HepG2 (cell line): ENCODE data around the gene CKS1B. TPM values are rescaled to one million over a fixed set of nuclear protein-coding genes. Genes with fewer than 3 reads are reported as not detected.

Experiments
- ATF1 ChIP-seq: IDR thresholded peaks from 2 replicates; pipeline ENCODE4 v1.6.1; 2016; ENCODE audit warnings: mild to moderate bottlenecking, control low read depth
- HNF4A ChIP-seq: sonication (generic); formaldehyde crosslinking; IDR thresholded peaks from 2 replicates; pipeline ENCODE4 v1.4.0; 2020; ENCODE audit warnings: missing genetic modification reagents
- HNRNPL ChIP-seq: fragments of 200-400 bp; formaldehyde crosslinking; IDR thresholded peaks from 2 replicates; pipeline ENCODE4 v1.6.1; 2017; ENCODE audit warnings: mild to moderate bottlenecking, low read depth, low read length
- KLF9 ChIP-seq: IDR thresholded peaks from 2 replicates; pipeline ENCODE4 v1.6.1; 2016; ENCODE audit warnings: low read depth
- MTA1 ChIP-seq: sonication (generic); formaldehyde crosslinking; IDR thresholded peaks from 2 replicates; pipeline ENCODE4 v1.4.0; 2020; ENCODE audit warnings: missing genetic modification reagents, mild to moderate bottlenecking, borderline replicate concordance
- NFKBIZ ChIP-seq: IDR thresholded peaks from 2 replicates; pipeline ENCODE4 v1.6.1; 2018; ENCODE audit warnings: missing genetic modification reagents, missing compliant biosample characterization
- SALL1 ChIP-seq: sonication (generic); formaldehyde crosslinking; IDR thresholded peaks from 2 replicates; pipeline ENCODE4 v1.8.0; 2022; ENCODE audit warnings: mild to moderate bottlenecking, missing genetic modification reagents
- YEATS2 ChIP-seq: sonication (generic); formaldehyde crosslinking; IDR thresholded peaks from 2 replicates; pipeline ENCODE4 v1.4.0; 2020; ENCODE audit warnings: missing genetic modification reagents, borderline replicate concordance
- ZKSCAN5 ChIP-seq: sonication (generic); formaldehyde crosslinking; IDR thresholded peaks from 2 replicates; pipeline ENCODE4 v1.5.1; 2020; ENCODE audit warnings: mild to moderate bottlenecking, missing genetic modification reagents
- ZNF124 ChIP-seq: sonication (generic); formaldehyde crosslinking; IDR thresholded peaks from 2 replicates; pipeline ENCODE4 v1.4.0; 2020; ENCODE audit warnings: missing genetic modification reagents
- ZNF343 ChIP-seq: sonication (generic); formaldehyde crosslinking; IDR thresholded peaks from 2 replicates; pipeline ENCODE4 v1.4.0; 2020; ENCODE audit warnings: mild to moderate bottlenecking, missing genetic modification reagents
- ZNF550 ChIP-seq: sonication (generic); formaldehyde crosslinking; IDR thresholded peaks from 2 replicates; pipeline ENCODE4 v1.4.0; 2020; ENCODE audit warnings: mild to moderate bottlenecking, missing genetic modification reagents, borderline replicate concordance
- ZNF644 ChIP-seq: IDR thresholded peaks from 2 replicates; pipeline ENCODE4 v1.6.1; 2016; ENCODE audit warnings: low read depth
- ZNF7 ChIP-seq: IDR thresholded peaks from 2 replicates; pipeline ENCODE4 v1.6.1; 2016; ENCODE audit warnings: missing biosample characterization, missing genetic modification reagents
- ZNF780A ChIP-seq: sonication (generic); formaldehyde crosslinking; IDR thresholded peaks from 2 replicates; pipeline ENCODE4 v1.8.0; 2022; ENCODE audit warnings: mild to moderate bottlenecking, missing genetic modification reagents, moderate library complexity
- ZSCAN21 ChIP-seq: sonication (generic); formaldehyde crosslinking; IDR thresholded peaks from 2 replicates; pipeline ENCODE4 v1.8.0; 2022; ENCODE audit warnings: mild to moderate bottlenecking, missing genetic modification reagents, moderate library complexity, borderline replicate concordance
- polyA plus RNA-seq, 8 experiments: library from polyadenylated mRNA; depleted of rRNA in 3 of 8; stranded (reverse) in 7 of 8; unstranded in 1 of 8; fragments of >200 nt; fragmentation: Illumina TruSeq in 4 of 8; extraction: Trizol in 4 of 8; gene quantifications; 2 replicates each; pipeline versions ENCODE4 v1.2.1 to v1.2.3, GENCODE V29; 2011 to 2016; ENCODE audit warnings: low read depth in 4 of 8, missing spikeins in 1 of 8, mixed read lengths in 1 of 8; ENCODE audit not compliant: insufficient read depth in 1 of 8
- total RNA-seq, 5 experiments: library from RNA; depleted of rRNA; stranded (reverse); fragments of >200 nt; fragmentation: Illumina TruSeq; extraction: Trizol; gene quantifications; 2 replicates each; pipeline ENCODE4 v1.2.3, GENCODE V29; 2016; ENCODE audit warnings: low read depth in 1 of 5
- TF ChIP-seq, protein P1 (sequence below): sonication (generic); formaldehyde crosslinking; conservative IDR thresholded peaks from 2 replicates; pipeline ENCODE4 v1.8.0; 2022; ENCODE audit warnings: low read depth, missing genetic modification reagents
- TF ChIP-seq, protein P2 (sequence below): sonication (generic); formaldehyde crosslinking; conservative IDR thresholded peaks from 2 replicates; pipeline ENCODE4 v1.4.0; 2020; ENCODE audit warnings: missing genetic modification reagents
- TF ChIP-seq, protein P3 (sequence below): sonication (generic); formaldehyde crosslinking; IDR thresholded peaks from 2 replicates; pipeline ENCODE4 v1.5.0; 2020; ENCODE audit warnings: mild to moderate bottlenecking, missing genetic modification reagents
- TF ChIP-seq, protein P4 (sequence below): sonication (generic); formaldehyde crosslinking; IDR thresholded peaks from 2 replicates; pipeline ENCODE4 v1.9.0; 2022; ENCODE audit warnings: low read depth, missing genetic modification reagents
- TF ChIP-seq, protein P5 (sequence below), 2 experiments: fragments of 450-650 bp in 1 of 2; sonication (generic) in 1 of 2; formaldehyde crosslinking; IDR thresholded peaks; 2 replicates each; pipeline versions ENCODE4 v1.5.0 to v1.8.0; 2020 to 2022; ENCODE audit warnings: mild to moderate bottlenecking in 1 of 2, missing genetic modification reagents in 1 of 2

CKS1B gene
- total and polyA plus RNA-seq, 2 of the 13 experiments (the other 11 are each of a cell fraction or from before 2014, with no cell fraction given), result 217 to 222 TPM

DNA sequence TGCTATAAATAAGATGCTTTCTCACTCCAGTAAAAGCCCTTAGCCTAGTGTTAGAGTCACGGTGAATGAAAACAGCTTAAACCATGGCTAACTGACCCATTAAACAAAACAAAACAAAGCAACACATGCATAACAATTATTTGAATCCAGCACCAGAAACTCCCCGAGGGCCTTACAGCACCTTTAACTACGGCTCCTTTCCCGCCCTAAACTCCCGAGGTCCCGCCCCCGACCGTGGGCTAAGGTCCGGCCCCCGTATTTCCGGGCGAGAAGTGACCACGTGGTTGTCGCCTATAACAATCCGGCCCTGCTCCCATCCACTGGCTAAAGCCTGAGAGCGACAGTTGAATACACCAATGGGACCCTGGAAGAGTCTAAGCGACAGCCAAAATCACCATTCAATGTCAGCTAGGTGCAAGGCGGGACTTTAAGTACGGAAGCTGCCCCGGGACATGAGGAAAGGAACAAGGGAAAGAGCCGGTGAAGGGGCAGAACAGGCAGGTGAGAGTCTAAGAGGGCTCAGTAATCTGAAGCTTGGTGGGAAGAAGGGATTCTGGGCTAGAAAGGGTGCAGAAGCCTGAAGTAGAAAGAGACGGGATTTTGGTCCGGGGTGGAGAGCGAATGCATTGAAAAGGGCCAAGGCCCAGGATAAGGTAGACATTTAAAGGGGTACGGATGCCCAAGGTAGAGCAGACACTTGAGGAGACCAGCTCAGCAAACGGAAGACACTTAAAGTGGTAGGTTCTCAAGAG, 8.6 kb downstream of the CKS1B start, which contains the start of gene FLAD1 (continued):
- TF ChIP-seq ZNF124 (CRISPR knock-in tag) (peak; percentile 74; the same call in 1 of the 2 replicates), ZKSCAN5 (CRISPR knock-in tag) (no peak), KLF9 (CRISPR knock-in tag) (no peak), ZNF780A (CRISPR knock-in tag) (no peak), ZSCAN21 (CRISPR knock-in tag) (0 out of 2 replicates have a peak, but pooled peaks have one; percentile 17), ATF1 (peak; percentile 83), ZNF343 (CRISPR knock-in tag) (no peak), HNRNPL (no peak), YEATS2 (CRISPR knock-in tag) (peak; percentile 97), HNF4A (CRISPR knock-in tag) (no peak; the same call in 1 of the 2 replicates), MTA1 (CRISPR knock-in tag) (no peak), NFKBIZ (CRISPR knock-in tag) (peak; percentile 84; the same call in 1 of the 2 replicates), SALL1 (CRISPR knock-in tag) (peak; percentile 66; the same call in 1 of the 2 replicates), ZNF644 (CRISPR knock-in tag) (no peak), ZNF7 (CRISPR knock-in tag) (no peak), ZNF550 (no peak)
- TF ChIP-seq, protein P1, sequence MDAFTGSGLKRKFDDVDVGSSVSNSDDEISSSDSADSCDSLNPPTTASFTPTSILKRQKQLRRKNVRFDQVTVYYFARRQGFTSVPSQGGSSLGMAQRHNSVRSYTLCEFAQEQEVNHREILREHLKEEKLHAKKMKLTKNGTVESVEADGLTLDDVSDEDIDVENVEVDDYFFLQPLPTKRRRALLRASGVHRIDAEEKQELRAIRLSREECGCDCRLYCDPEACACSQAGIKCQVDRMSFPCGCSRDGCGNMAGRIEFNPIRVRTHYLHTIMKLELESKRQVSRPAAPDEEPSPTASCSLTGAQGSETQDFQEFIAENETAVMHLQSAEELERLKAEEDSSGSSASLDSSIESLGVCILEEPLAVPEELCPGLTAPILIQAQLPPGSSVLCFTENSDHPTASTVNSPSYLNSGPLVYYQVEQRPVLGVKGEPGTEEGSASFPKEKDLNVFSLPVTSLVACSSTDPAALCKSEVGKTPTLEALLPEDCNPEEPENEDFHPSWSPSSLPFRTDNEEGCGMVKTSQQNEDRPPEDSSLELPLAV, result no peak
- TF ChIP-seq, protein P2, sequence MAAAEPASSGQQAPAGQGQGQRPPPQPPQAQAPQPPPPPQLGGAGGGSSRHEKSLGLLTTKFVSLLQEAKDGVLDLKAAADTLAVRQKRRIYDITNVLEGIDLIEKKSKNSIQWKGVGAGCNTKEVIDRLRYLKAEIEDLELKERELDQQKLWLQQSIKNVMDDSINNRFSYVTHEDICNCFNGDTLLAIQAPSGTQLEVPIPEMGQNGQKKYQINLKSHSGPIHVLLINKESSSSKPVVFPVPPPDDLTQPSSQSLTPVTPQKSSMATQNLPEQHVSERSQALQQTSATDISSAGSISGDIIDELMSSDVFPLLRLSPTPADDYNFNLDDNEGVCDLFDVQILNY (CRISPR knock-in tag), result peak; percentile 89
- TF ChIP-seq, protein P3, sequence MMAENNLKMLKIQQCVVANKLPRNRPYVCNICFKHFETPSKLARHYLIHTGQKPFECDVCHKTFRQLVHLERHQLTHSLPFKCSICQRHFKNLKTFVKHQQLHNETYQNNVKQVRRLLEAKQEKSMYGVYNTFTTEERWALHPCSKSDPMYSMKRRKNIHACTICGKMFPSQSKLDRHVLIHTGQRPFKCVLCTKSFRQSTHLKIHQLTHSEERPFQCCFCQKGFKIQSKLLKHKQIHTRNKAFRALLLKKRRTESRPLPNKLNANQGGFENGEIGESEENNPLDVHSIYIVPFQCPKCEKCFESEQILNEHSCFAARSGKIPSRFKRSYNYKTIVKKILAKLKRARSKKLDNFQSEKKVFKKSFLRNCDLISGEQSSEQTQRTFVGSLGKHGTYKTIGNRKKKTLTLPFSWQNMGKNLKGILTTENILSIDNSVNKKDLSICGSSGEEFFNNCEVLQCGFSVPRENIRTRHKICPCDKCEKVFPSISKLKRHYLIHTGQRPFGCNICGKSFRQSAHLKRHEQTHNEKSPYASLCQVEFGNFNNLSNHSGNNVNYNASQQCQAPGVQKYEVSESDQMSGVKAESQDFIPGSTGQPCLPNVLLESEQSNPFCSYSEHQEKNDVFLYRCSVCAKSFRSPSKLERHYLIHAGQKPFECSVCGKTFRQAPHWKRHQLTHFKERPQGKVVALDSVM (CRISPR knock-in tag), result no peak
- TF ChIP-seq, protein P4, sequence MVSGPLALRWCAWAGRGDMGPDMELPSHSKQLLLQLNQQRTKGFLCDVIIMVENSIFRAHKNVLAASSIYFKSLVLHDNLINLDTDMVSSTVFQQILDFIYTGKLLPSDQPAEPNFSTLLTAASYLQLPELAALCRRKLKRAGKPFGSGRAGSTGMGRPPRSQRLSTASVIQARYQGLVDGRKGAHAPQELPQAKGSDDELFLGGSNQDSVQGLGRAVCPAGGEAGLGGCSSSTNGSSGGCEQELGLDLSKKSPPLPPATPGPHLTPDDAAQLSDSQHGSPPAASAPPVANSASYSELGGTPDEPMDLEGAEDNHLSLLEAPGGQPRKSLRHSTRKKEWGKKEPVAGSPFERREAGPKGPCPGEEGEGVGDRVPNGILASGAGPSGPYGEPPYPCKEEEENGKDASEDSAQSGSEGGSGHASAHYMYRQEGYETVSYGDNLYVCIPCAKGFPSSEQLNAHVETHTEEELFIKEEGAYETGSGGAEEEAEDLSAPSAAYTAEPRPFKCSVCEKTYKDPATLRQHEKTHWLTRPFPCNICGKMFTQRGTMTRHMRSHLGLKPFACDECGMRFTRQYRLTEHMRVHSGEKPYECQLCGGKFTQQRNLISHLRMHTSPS, result no peak
- TF ChIP-seq, protein P5, sequence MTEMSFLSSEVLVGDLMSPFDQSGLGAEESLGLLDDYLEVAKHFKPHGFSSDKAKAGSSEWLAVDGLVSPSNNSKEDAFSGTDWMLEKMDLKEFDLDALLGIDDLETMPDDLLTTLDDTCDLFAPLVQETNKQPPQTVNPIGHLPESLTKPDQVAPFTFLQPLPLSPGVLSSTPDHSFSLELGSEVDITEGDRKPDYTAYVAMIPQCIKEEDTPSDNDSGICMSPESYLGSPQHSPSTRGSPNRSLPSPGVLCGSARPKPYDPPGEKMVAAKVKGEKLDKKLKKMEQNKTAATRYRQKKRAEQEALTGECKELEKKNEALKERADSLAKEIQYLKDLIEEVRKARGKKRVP (CRISPR knock-in tag; IDR thresholded peaks at IDR 0.05), result 0 out of 4 replicates have a peak, but pooled peaks of 1 of the 2 experiments have one; percentile 45
